ENCODE results near the gene GRB10. TPM values are rescaled to one million over a fixed set of nuclear protein-coding genes. Genes with fewer than 3 reads are reported as not detected.
A peak's percentile ranks its signal among the peaks of the same experiment; 100 is the strongest.

The GRB10 gene
- total RNA-seq, 4 donors from 2014 or later, result 3.5 to 35.1 (median 9.2) TPM

GRCh38 chr7:50672045-50672444 is 110.7 kb downstream of the GRB10 start:
- H3K9me3 ChIP-seq, result no peaks in the 10 kb centered on the region
- H3K27me3 ChIP-seq, result no peaks in the 10 kb centered on the region
- H3K36me3 ChIP-seq, result peaks cover 0 to 27% (median 0%) of the 10 kb centered on the region in 3 donors
- H3K27ac ChIP-seq, result no peak overlapping the region
- DNase-seq, result no peak
- peaks cover under 1 to 32% (median 4%) of the 10 kb centered on the region in 3 donors for H3K4me1 ChIP-seq
- TF ChIP-seq POLR2A (IDR thresholded peaks at IDR 0.05) (no peak), CTCF (IDR thresholded peaks at IDR 0.05) (no peak)
- 85 to 92% methylated on average over 2 to 11 of the region's 11 CpGs for WGBS, 2 donors
- intact Hi-C loops (cut with DNase I), result no loop called here
- no peak overlapping the region for H3K4me3 ChIP-seq

- no peak overlapping the region for H3K27ac ChIP-seq
- peaks cover 0 to 27% (median 0%) of the 10 kb centered on the region in 3 donors for H3K36me3 ChIP-seq
- H3K9me3 ChIP-seq, result no peaks in the 10 kb centered on the region
- WGBS, 2 donors, result 69% methylated on average over 9 of the region's 9 CpGs
- no peak overlapping the region for H3K4me3 ChIP-seq
- DNase-seq, result no peak
- H3K4me1 ChIP-seq, result peaks cover 4 to 32% (median 5%) of the 10 kb centered on the region in 3 donors
- TF ChIP-seq POLR2A (IDR thresholded peaks at IDR 0.05), result no peak
- no peak for TF ChIP-seq CTCF (IDR thresholded peaks at IDR 0.05)
- no peaks in the 10 kb centered on the region for H3K27me3 ChIP-seq
- intact Hi-C loops (cut with DNase I), result no loop called here
Measured at GRCh38 chr7:50671386-50671785, 111.3 kb downstream of the GRB10 start.

GRCh38 chr7:50669890-50670289 is 112.8 kb downstream of the GRB10 start:
- 29 to 51% methylated on average over 3 of the region's 3 CpGs for WGBS, 2 donors
- peaks cover 7 to 38% (median 20%) of the 10 kb centered on the region in 3 donors for H3K4me1 ChIP-seq
- no peaks in the 10 kb centered on the region for H3K27me3 ChIP-seq
- H3K9me3 ChIP-seq, result no peaks in the 10 kb centered on the region
- intact Hi-C loops (cut with DNase I), result no loop called here
- no peak overlapping the region for H3K27ac ChIP-seq
- DNase-seq, result no peak
- H3K4me3 ChIP-seq, result no peak overlapping the region
- peaks cover 0 to 27% (median 0%) of the 10 kb centered on the region in 3 donors for H3K36me3 ChIP-seq
- TF ChIP-seq CTCF (IDR thresholded peaks at IDR 0.05), result no peak
- no peak for TF ChIP-seq POLR2A (IDR thresholded peaks at IDR 0.05)

GRCh38 chr7:50667789-50668226 is 114.9 kb downstream of the GRB10 start:
- 41 to 63% methylated on average over 5 of the region's 5 CpGs for WGBS, 2 donors
- no peak for DNase-seq
- no peaks in the 10 kb centered on the region for H3K9me3 ChIP-seq
- no peak for TF ChIP-seq POLR2A (IDR thresholded peaks at IDR 0.05)
- no peak for TF ChIP-seq CTCF (IDR thresholded peaks at IDR 0.05)
- no peaks in the 10 kb centered on the region for H3K27me3 ChIP-seq
- peak overlapping the region in 3 of 4 donors; percentile 36 to 76 (median 76) for H3K27ac ChIP-seq
- peaks cover 0 to 9% (median 0%) of the 10 kb centered on the region in 3 donors for H3K36me3 ChIP-seq
- H3K4me3 ChIP-seq, result no peak overlapping the region
- intact Hi-C loops (cut with DNase I), result no loop called here
- peaks cover 10 to 59% (median 40%) of the 10 kb centered on the region in 3 donors for H3K4me1 ChIP-seq

GRCh38 chr7:50667338-50667737 is 115.4 kb downstream of the GRB10 start:
- no peaks in the 10 kb centered on the region for H3K27me3 ChIP-seq
- TF ChIP-seq POLR2A (IDR thresholded peaks at IDR 0.05), result no peak
- TF ChIP-seq CTCF (IDR thresholded peaks at IDR 0.05), result no peak
- no peaks in the 10 kb centered on the region for H3K9me3 ChIP-seq
- H3K4me3 ChIP-seq, result no peak overlapping the region
- H3K36me3 ChIP-seq, result peaks cover 0 to 5% (median 0%) of the 10 kb centered on the region in 3 donors
- intact Hi-C loops (cut with DNase I), result no loop called here
- no peak for DNase-seq
- H3K27ac ChIP-seq, result peak overlapping the region in 3 of 4 donors; percentile 36 to 76 (median 76)
- H3K4me1 ChIP-seq, result peaks cover 14 to 61% (median 43%) of the 10 kb centered on the region in 3 donors
- WGBS, 2 donors, result 39 to 45% methylated on average over 4 of the region's 4 CpGs
